Renal pelvis (tissue), 4 donors: ENCODE results near the gene FKBP8. TPM values are rescaled to one million over a fixed set of nuclear protein-coding genes. Genes with fewer than 3 reads are reported as not detected.

Experiments used
- DNase-seq: peaks from one replicate; pipeline ENCODE4 v3.0.0-alpha.2; 2013
- polyA plus RNA-seq, 3 donors: library from polyadenylated mRNA; unstranded; fragments of 120-200 nt; gene quantifications; one replicate each; pipeline ENCODE4 v1.2.1, GENCODE V29; 2013; ENCODE audit not compliant: insufficient read length in 3 of 3

The FKBP8 gene
- polyA plus RNA-seq, 3 donors: 178 to 222 (median 219) TPM

DNA sequence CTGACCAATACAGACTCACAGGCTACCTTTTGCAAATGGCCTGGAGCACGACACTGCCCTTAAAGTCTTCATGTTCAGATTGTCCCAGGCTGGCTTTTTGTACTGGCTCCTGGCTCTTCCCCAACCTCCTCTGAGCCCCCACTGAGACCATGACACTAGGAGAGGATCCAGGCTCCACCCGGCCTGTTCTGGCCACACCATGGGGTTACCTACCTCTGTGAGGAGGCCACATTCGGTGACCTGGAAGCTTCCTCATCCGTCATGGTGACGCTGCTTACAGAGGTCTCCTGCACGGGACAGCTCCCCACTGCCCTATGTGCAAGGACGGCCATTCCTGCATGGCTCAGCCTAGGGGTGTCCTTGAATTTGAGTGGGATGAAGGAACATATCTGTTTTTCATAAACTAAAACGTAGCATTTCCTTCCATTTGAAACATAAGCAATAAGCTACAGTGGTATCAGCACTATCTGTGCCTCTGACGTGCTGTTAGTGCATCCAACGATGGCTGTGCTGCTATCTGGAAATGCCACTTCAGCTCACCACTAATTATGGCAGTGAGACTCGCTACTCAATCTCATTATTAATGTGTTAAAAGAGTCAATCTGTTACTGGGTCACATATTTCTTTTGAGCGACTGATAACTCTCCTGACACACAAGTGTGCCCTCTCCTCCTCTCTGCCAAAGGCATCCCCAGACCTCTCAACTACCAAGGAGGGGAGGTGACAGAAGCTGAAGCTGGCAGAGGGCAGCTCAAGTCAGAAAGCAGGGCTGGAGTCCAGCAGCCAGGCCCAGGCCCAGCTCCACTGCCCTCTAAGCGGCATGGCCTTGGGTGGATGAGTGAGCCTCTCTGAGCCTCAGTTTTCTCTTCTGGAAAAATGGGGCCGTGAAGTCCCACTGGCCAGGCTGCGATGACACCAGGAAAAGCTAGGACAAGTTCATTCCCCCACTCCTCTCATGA is 51.1 kb downstream of the FKBP8 start:
- DNase-seq: no peak

DNA sequence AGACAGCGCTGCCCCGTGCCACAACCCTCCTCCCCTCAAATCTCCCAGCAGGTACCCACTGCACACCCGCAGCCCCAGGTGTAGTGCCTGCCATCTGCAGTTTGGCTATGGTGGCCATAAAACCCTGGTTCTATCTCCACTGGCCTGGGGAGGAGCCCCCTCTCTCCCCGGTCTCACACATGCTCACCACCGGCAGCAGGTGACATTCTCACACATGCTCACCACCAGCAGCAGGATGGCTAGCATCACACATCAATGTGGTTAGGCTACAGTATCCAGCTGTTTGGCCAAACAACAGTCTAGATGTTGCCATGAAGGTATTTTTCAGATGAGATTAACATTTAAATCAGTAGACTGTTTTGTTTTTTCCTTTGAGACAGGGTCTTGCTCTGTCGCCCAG is 52.6 kb downstream of the FKBP8 start:
- no peak for DNase-seq

DNA sequence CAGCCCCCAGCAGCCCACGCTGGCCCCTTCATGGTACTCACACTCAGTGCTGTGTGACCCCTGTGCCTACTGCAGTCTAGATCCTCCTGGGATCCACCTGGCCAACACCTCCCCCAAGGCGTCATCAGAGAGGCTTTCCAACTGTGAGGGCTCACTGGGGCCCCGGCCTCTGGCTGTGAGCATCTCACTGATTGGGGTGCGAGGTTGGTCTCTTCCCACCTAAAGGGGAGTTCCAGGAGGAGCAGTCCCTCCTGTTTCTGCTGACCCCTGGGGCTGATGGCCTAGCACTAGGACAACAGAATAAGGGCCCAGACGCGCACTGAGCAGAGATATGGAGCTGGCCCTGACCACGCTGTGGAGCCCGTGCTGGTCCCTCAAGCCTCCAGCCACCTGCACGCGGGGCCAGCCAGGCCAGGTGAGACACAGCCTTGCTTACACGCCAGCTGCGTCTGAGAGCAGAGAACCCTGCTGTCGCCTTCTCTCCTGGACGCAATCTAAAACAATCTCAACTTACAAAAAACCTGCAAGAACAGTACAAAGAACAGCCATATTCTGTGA is 53.7 kb downstream of the FKBP8 start:
- no peak for DNase-seq

DNA sequence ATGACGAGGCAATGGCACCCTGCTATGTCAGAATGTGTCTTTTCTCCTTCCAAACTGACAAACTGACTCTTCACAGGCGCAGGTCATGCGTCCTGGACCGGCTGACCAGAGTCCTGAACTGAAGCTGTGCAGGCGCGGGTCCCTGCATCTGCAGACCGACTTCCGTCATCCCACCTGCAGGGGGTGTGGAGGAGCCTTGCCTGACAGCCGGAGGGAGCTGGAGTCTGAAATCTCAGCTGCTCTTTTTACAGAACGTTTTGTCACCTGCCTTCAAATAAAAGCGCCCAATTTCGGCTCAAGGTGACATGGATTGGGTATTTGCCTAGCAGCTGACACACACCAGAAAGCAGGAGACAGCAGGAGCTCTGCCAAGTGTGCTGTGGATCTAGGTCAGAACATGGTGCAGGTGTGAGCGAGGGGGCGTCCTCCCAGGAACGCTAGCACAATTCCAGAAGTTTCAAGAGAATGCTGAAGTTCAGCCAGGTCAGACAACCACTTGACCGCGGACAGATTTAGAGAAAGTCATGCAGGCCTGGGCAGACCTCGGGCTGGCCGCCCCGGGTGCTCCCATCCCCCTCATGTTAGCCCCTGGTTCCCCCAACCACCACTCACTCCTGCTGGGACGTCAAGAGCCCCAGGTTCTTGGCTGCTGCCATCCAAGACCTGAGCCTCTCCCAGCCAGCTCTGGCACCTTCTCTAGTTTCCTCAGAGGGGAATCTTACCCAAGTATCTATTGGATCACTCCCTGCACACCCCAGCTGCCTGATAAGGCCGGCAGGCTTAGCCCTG is 54.3 kb downstream of the FKBP8 start:
- DNase-seq: no peak

DNA sequence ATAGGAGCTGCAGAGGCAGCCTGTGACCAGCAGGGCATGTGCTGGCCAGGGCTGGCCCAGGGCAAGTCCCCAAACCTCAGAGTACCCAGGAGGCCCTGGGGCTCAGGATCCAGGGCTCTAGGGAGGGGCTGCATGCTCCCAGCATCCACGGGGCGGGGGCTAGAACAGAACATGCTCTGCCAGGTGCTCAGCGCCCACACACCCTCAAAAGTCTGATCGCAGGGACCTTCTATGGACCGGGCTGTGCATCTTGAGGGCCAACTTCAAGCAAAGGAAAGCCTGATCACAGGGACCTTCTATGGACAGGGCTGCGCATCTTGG is 55.0 kb downstream of the FKBP8 start:
- no peak for DNase-seq

DNA sequence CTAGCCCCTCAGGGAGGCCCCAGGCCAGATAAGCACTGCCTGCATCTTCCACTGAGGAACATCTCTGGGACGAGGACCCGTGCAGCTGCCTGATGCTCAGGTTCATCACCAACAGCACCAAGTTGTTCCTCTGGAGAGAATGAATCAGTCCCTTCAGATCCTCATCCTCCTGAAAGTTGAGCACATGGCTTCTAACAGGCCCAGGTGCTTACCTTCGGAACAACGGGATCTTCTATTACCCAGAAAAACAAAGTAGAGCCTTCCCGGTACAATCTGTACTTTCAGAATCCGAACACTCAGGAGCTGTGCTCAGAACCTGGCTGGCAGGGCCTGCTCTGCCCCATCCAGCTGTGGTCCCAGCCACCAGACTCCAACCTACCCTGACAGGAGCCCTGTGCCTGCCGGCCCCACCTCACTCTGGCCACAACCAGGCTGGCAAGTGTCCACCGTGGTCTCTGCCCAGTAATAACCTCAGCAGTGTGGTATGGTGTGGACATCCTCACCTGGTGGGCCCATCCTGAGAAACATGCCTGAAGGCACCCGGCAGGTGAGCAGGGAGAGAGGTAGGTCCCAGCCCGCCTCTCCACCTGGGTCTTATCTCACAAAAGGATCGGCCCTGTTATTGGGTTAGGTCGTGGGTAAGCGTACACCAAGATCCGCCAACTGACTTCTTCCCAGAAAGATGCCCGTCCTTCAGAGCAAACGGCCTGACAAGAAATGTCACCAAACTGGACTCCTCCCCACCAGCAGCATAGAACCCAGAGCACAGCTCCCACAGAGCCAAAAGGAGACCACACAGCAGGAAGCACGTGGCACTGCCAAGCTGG is 55.6 kb downstream of the FKBP8 start:
- DNase-seq: no peak

DNA sequence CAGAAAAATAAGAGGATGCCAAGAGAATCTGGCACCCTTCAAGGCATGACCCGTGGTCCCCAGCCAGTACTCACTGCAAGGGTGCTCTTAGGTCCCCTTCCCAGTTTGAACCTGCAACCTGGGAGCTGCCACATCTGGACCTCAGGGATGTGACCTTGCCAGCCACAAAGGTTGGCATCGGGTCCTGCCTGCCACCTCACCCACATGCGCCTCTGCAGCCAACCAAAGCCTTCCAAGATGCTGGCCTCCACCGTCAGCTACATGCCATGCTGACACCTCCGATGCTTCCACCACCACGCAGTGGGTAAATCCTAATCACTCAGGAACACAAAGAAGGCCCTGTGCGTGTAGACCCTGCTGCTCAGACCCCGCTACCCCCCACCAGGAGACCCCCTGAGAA is 56.6 kb downstream of the FKBP8 start:
- no peak for DNase-seq

DNA sequence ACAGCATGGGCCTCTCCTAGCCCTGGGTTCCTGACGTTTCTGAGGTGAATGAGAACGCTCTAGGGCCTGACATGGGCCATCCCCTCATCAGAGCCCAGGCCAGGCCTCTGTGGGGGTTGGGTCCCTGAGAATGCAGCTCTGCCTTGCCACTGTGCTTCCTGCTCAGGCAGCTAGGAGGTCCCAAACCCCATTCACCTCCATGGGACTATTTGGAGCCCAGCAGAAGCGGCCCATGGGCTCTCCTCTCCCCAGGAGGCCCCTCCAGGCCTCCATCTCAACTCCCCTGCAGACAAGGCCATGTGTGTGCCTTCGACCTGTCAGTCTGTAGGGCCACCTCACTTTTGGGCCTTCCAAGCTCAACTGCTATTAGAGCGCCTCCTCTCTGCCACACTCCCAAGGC is 58.4 kb downstream of the FKBP8 start:
- no peak for DNase-seq

DNA sequence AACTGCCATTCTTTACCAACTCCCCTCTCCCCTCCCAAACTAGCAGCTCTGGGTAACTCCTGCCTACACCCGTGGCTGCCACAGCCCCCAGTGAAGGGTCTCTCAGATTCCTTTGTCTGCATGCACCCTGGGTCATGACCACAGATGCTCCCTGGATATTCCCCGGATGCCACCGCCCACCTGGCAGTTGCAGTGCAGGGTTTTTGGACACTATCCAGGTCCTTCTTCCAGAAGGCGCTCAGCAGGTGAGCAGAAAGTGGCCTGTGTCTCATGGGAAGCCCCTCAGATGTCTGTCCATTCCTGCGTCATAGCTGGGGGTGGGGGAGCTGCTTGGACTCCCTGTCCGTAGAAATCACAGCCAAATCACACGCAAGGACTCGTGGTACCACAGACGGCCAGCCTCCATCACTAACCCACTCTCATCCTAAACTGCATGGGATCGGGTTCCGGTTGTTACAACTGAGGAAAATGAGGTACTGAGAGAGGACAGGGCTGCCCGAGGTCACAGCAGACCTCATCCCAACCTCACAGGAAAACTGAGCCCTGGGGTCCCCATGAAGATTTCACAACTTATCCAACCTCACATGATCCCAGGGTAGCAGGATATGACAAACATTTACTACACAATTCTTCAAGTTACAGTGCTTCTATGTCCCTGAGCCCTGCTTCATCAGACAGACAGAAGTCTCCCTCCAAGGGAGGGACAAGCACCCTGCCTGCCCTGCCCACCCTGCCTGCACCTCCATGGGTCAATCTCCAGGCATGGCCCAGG is 60.1 kb downstream of the FKBP8 start:
- no peak for DNase-seq

Other genes with a start within 250 kb of the FKBP8 start
- gene LSM4, start 220.5 kb downstream of the FKBP8 start, polyA plus RNA-seq: 100 to 1,000 TPM; 102 to 129 (median 114) TPM
- gene PGPEP1, start 203.0 kb downstream of the FKBP8 start, polyA plus RNA-seq: 10 to 100 TPM; 21.3 to 33.2 (median 32.1) TPM
- gene GDF15, start 157.4 kb downstream of the FKBP8 start, polyA plus RNA-seq: 1 to 10 TPM; 4.5 to 6.9 (median 6.0) TPM
- 1 to 10 TPM in 1 of 3 donors, under 1 TPM in 2; 0.87 to 1.2 (median 0.98) TPM for gene LRRC25, start 146.0 kb downstream of the FKBP8 start, polyA plus RNA-seq
- gene SSBP4, start 124.2 kb downstream of the FKBP8 start, polyA plus RNA-seq: 100 to 1,000 TPM in 2 of 3 donors, 10 to 100 TPM in 1; 99.9 to 117 (median 117) TPM
- 100 to 1,000 TPM; 115 to 147 (median 133) TPM for gene ISYNA1, start 105.4 kb downstream of the FKBP8 start, polyA plus RNA-seq
- gene ELL, start 21.5 kb downstream of the FKBP8 start, polyA plus RNA-seq: 10 to 100 TPM in 2 of 3 donors, 1 to 10 TPM in 1; 9.9 to 12.2 (median 12.0) TPM
- gene KXD1, start 14.3 kb upstream of the FKBP8 start, polyA plus RNA-seq: 10 to 100 TPM; 60.8 to 70.3 (median 67.5) TPM
- gene UBA52, start 28.3 kb upstream of the FKBP8 start, polyA plus RNA-seq: 100 to 1,000 TPM; 738 to 924 (median 787) TPM
- gene REX1BD, start 45.2 kb upstream of the FKBP8 start, polyA plus RNA-seq: 10 to 100 TPM; 33.3 to 51.5 (median 41.9) TPM
- 1 to 10 TPM; 4.5 to 4.8 (median 4.7) TPM for gene CRLF1, start 63.2 kb upstream of the FKBP8 start, polyA plus RNA-seq
- 1 to 10 TPM; 1.8 to 3.5 (median 3.3) TPM for gene TMEM59L, start 69.3 kb upstream of the FKBP8 start, polyA plus RNA-seq
- gene KLHL26, start 93.5 kb upstream of the FKBP8 start, polyA plus RNA-seq: 10 to 100 TPM in 1 of 3 donors, 1 to 10 TPM in 2; 7.6 to 11.0 (median 8.7) TPM
- 10 to 100 TPM; 23.2 to 30.1 (median 23.7) TPM for gene CRTC1, start 140.1 kb upstream of the FKBP8 start, polyA plus RNA-seq
- gene COMP, start 247.7 kb upstream of the FKBP8 start, polyA plus RNA-seq: under 1 TPM; 0.10 to 0.56 (median 0.22) TPM